HepG2 (cell line): ENCODE results near the gene ATP5F1E. TPM values are rescaled to one million over a fixed set of nuclear protein-coding genes. Genes with fewer than 3 reads are reported as not detected.

Experiments used
- ASH2L ChIP-seq: fragments of 300-600, 200-600 bp; sonication (generic); IDR thresholded peaks from 2 replicates; pipeline ENCODE4 v1.7.0; 2017; ENCODE audit warnings: low read depth, mild to moderate bottlenecking, moderate library complexity, mixed read lengths, low read length; ENCODE audit not compliant: insufficient read length
- EEA1 ChIP-seq: sonication (generic); formaldehyde crosslinking; IDR thresholded peaks from 2 replicates; pipeline ENCODE4 v1.5.1; 2020; ENCODE audit warnings: mild to moderate bottlenecking, missing genetic modification reagents, borderline replicate concordance
- FOSL2 ChIP-seq: sonication (generic); formaldehyde crosslinking; IDR thresholded peaks from 2 replicates; pipeline ENCODE4 v1.4.0; 2020; ENCODE audit warnings: missing genetic modification reagents
- IRF1 ChIP-seq: sonication (generic); formaldehyde crosslinking; IDR thresholded peaks from 2 replicates; pipeline ENCODE4 v1.4.0; 2020; ENCODE audit warnings: low read depth, mild to moderate bottlenecking, missing genetic modification reagents
- NFE2 ChIP-seq: sonication (generic); formaldehyde crosslinking; IDR thresholded peaks from 2 replicates; pipeline ENCODE4 v1.4.0; 2020; ENCODE audit warnings: missing genetic modification reagents
- RCOR2 ChIP-seq: IDR thresholded peaks from 2 replicates; pipeline ENCODE4 v1.6.1; 2016; ENCODE audit warnings: missing biosample characterization, missing genetic modification reagents
- TBL1XR1 ChIP-seq: fragments of 150-350 bp; IDR thresholded peaks from 2 replicates; pipeline ENCODE4 v1.6.1; 2014; ENCODE audit warnings: borderline replicate concordance, low read length; ENCODE audit not compliant: partially characterized antibody
- TFAP4 ChIP-seq: sonication (generic); IDR thresholded peaks from 2 replicates; pipeline ENCODE4 v1.6.1; 2016; ENCODE audit warnings: low read depth, borderline replicate concordance
- TIGD3 ChIP-seq: sonication (generic); formaldehyde crosslinking; IDR thresholded peaks from 2 replicates; pipeline ENCODE4 v1.5.1; 2020; ENCODE audit warnings: mild to moderate bottlenecking, missing genetic modification reagents, borderline replicate concordance
- TMF1 ChIP-seq: sonication (generic); formaldehyde crosslinking; IDR thresholded peaks from 2 replicates; pipeline ENCODE4 v1.8.1; 2022; ENCODE audit warnings: low read depth, missing genetic modification reagents
- ZBTB3 ChIP-seq: sonication (generic); formaldehyde crosslinking; IDR thresholded peaks from 2 replicates; pipeline ENCODE4 v1.4.0; 2020; ENCODE audit warnings: low read depth, mild to moderate bottlenecking, moderate library complexity, missing genetic modification reagents, borderline replicate concordance
- ZKSCAN5 ChIP-seq: sonication (generic); formaldehyde crosslinking; IDR thresholded peaks from 2 replicates; pipeline ENCODE4 v1.5.1; 2020; ENCODE audit warnings: mild to moderate bottlenecking, missing genetic modification reagents
- ZNF121 ChIP-seq: sonication (generic); formaldehyde crosslinking; IDR thresholded peaks from 2 replicates; pipeline ENCODE4 v1.5.0; 2020; ENCODE audit warnings: mild to moderate bottlenecking, missing genetic modification reagents
- ZNF354B ChIP-seq: sonication (generic); formaldehyde crosslinking; IDR thresholded peaks from 2 replicates; pipeline ENCODE4 v1.8.0; 2022; ENCODE audit warnings: mild to moderate bottlenecking, missing genetic modification reagents
- ZNF607 ChIP-seq: sonication (generic); formaldehyde crosslinking; IDR thresholded peaks from 2 replicates; pipeline ENCODE4 v1.5.1; 2020; ENCODE audit warnings: missing genetic modification reagents, mild to moderate bottlenecking, borderline replicate concordance
- ZNF800 ChIP-seq: sonication (generic); formaldehyde crosslinking; IDR thresholded peaks from 2 replicates; pipeline ENCODE4 v1.4.0; 2020; ENCODE audit warnings: missing genetic modification reagents
- polyA plus RNA-seq, 8 experiments: library from polyadenylated mRNA; depleted of rRNA in 3 of 8; stranded (reverse) in 7 of 8; unstranded in 1 of 8; fragments of >200 nt; fragmentation: Illumina TruSeq in 4 of 8; extraction: Trizol in 4 of 8; gene quantifications; 2 replicates each; pipeline versions ENCODE4 v1.2.1 to v1.2.3, GENCODE V29; 2011 to 2016; ENCODE audit warnings: low read depth in 4 of 8, missing spikeins in 1 of 8, mixed read lengths in 1 of 8; ENCODE audit not compliant: insufficient read depth in 1 of 8
- total RNA-seq, 5 experiments: library from RNA; depleted of rRNA; stranded (reverse); fragments of >200 nt; fragmentation: Illumina TruSeq; extraction: Trizol; gene quantifications; 2 replicates each; pipeline ENCODE4 v1.2.3, GENCODE V29; 2016; ENCODE audit warnings: low read depth in 1 of 5
- TF ChIP-seq, protein P1 (sequence below): sonication (generic); formaldehyde crosslinking; IDR thresholded peaks from 2 replicates; pipeline ENCODE4 v1.8.0; 2022; ENCODE audit warnings: missing genetic modification reagents, mild to moderate bottlenecking, inconsistent platforms, borderline replicate concordance
- TF ChIP-seq, protein P2 (sequence below): IDR thresholded peaks from 2 replicates; pipeline ENCODE4 v1.6.1; 2016; ENCODE audit warnings: low read depth, borderline replicate concordance
- TF ChIP-seq, protein P3 (sequence below): sonication (generic); formaldehyde crosslinking; conservative IDR thresholded peaks from 2 replicates; pipeline ENCODE4 v1.5.0; 2020; ENCODE audit warnings: missing genetic modification reagents

Gene ATP5F1E
- total and polyA plus RNA-seq, 2 of the 13 experiments (the other 11 are each of a cell fraction or from before 2014, with no cell fraction given): 121 to 134 TPM

GRCh38 chr20:59015812-59016711, 16.1 kb downstream of the ATP5F1E start (continued):
- TF ChIP-seq, protein P1, sequence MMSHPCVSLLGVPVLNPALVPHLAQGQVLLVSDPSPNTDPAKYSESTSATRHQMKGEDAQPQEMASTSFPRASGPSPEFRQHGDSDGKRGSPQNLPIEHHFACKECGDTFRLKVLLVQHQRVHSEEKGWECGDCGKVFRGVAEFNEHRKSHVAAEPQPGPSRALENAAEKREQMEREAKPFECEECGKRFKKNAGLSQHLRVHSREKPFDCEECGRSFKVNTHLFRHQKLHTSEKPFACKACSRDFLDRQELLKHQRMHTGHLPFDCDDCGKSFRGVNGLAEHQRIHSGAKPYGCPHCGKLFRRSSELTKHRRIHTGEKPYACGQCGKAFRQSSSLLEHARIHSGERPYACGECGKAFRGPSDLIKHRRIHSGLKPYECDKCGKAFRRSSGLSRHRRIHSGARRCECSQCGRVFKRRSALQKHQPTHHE (CRISPR knock-in tag): no peak
- peak; percentile 26; the same call in 1 of the 2 replicates for TF ChIP-seq TMF1 (CRISPR knock-in tag)
- TF ChIP-seq, protein P2, sequence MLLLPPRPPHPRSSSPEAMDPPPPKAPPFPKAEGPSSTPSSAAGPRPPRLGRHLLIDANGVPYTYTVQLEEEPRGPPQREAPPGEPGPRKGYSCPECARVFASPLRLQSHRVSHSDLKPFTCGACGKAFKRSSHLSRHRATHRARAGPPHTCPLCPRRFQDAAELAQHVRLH (CRISPR knock-in tag): peak; percentile 39; the same call in 1 of the 2 replicates
- peak; percentile 27; the same call in 1 of the 2 replicates for TF ChIP-seq ZNF607 (CRISPR knock-in tag)
- peak; percentile 10; the same call in 1 of the 2 replicates for TF ChIP-seq ZKSCAN5
- TF ChIP-seq TBL1XR1: no peak
- TF ChIP-seq IRF1: no peak
- TF ChIP-seq ASH2L: peak; percentile 46
- TF ChIP-seq ZNF121 (CRISPR knock-in tag): no peak
- no peak for TF ChIP-seq TIGD3
- TF ChIP-seq, protein P3, sequence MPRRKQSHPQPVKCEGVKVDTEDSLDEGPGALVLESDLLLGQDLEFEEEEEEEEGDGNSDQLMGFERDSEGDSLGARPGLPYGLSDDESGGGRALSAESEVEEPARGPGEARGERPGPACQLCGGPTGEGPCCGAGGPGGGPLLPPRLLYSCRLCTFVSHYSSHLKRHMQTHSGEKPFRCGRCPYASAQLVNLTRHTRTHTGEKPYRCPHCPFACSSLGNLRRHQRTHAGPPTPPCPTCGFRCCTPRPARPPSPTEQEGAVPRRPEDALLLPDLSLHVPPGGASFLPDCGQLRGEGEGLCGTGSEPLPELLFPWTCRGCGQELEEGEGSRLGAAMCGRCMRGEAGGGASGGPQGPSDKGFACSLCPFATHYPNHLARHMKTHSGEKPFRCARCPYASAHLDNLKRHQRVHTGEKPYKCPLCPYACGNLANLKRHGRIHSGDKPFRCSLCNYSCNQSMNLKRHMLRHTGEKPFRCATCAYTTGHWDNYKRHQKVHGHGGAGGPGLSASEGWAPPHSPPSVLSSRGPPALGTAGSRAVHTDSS (CRISPR knock-in tag): no peak
- TF ChIP-seq TFAP4: peak; percentile 94
- TF ChIP-seq FOSL2 (CRISPR knock-in tag): peak; percentile 78
- TF ChIP-seq ZNF800 (CRISPR knock-in tag): peak; percentile 47; the same call in 1 of the 2 replicates
- TF ChIP-seq ZBTB3 (CRISPR knock-in tag): peak; percentile 85; the same call in 1 of the 2 replicates
- no peak for TF ChIP-seq ZNF354B (CRISPR knock-in tag)
- peak; percentile 95 for TF ChIP-seq RCOR2
- TF ChIP-seq NFE2 (CRISPR knock-in tag): no peak
- no peak; the same call in 1 of the 2 replicates for TF ChIP-seq EEA1 (CRISPR knock-in tag)
